Measurements from ENCODE around the gene CTTN.

- no peak for TF ChIP-seq EZH2phosphoT487 (IDR thresholded peaks at IDR 0.05; ENCODE audit: borderline replicate concordance)
- no peak for TF ChIP-seq CTCF (conservative IDR thresholded peaks at IDR 0.05; ENCODE audit: low read length)
Observed at GRCh38 chr11:70359451-70360205, 38.7 kb upstream of the CTTN start.
